Suprapubic skin (tissue), 4 donors: Measurements from ENCODE around the gene SRP14. TPM values are rescaled to one million over a fixed set of nuclear protein-coding genes. Genes with fewer than 3 reads are reported as not detected.

ENCODE experiments used
- DNase-seq, 2 donors: peaks; one replicate each; pipeline ENCODE4 v3.0.0-alpha.2; 2019; ENCODE audit warnings: low spot score in 2 of 2
- H3K27ac ChIP-seq: fragments of 200-600 bp; sonication (generic); one replicate; pipeline ENCODE4 v1.5.1; 2019
- H3K27me3 ChIP-seq: fragments of 200-600 bp; sonication (generic); one replicate; pipeline ENCODE4 v1.5.1; 2019
- H3K36me3 ChIP-seq: fragments of 200-600 bp; sonication (generic); one replicate; pipeline ENCODE4 v1.5.1; 2019
- H3K4me1 ChIP-seq: fragments of 200-600 bp; sonication (generic); one replicate; pipeline ENCODE4 v1.5.1; 2019
- H3K4me3 ChIP-seq: fragments of 200-600 bp; sonication (generic); one replicate; pipeline ENCODE4 v1.5.1; 2019; ENCODE audit warnings: mild to moderate bottlenecking
- H3K9me3 ChIP-seq: fragments of 200-600 bp; sonication (generic); one replicate; pipeline ENCODE4 v1.5.1; 2019
- EP300 ChIP-seq: sonication (generic); formaldehyde crosslinking; IDR thresholded peaks from one replicate; pipeline ENCODE4 v1.6.1; 2017; ENCODE audit warnings: antibody characterized with exemption
- POLR2A ChIP-seq, 2 donors: fragments of 450-650 bp; IDR thresholded peaks; one replicate each; pipeline ENCODE4 v1.6.1; 2017; ENCODE audit warnings: antibody characterized with exemption in 2 of 2, mild to moderate bottlenecking in 2 of 2, moderate library complexity in 2 of 2
- POLR2AphosphoS5 ChIP-seq, 3 donors: sonication (generic); formaldehyde crosslinking; IDR thresholded peaks; one replicate each; pipeline ENCODE4 v1.6.1; 2017; ENCODE audit warnings: antibody characterized with exemption in 3 of 3
- WGBS: methylation state at CpG from one replicate; pipeline ENCODE4 v1.1.5; 2018; 5-methylcytosine and 5-hydroxymethylcytosine counted together
- total RNA-seq, 4 donors: library from RNA; depleted of rRNA; stranded (reverse); fragments of >200 nt; gene quantifications; one replicate each; pipeline ENCODE4 v1.1.0, GENCODE V29; 2016
- TF ChIP-seq, protein P1 (sequence below), 2 donors: fragments of 200-600 bp in 1 of 2; fragments of 450-650 bp in 1 of 2; sonication (generic) in 1 of 2; IDR thresholded peaks; one replicate each; pipeline ENCODE4 v1.5.1; 2016 to 2019; ENCODE audit warnings: antibody characterized with exemption in 2 of 2, mild to moderate bottlenecking in 1 of 2, moderate library complexity in 1 of 2

The SRP14 gene
- total RNA-seq, 4 donors from 2014 or later = 161 to 218 (median 170) TPM

DNA sequence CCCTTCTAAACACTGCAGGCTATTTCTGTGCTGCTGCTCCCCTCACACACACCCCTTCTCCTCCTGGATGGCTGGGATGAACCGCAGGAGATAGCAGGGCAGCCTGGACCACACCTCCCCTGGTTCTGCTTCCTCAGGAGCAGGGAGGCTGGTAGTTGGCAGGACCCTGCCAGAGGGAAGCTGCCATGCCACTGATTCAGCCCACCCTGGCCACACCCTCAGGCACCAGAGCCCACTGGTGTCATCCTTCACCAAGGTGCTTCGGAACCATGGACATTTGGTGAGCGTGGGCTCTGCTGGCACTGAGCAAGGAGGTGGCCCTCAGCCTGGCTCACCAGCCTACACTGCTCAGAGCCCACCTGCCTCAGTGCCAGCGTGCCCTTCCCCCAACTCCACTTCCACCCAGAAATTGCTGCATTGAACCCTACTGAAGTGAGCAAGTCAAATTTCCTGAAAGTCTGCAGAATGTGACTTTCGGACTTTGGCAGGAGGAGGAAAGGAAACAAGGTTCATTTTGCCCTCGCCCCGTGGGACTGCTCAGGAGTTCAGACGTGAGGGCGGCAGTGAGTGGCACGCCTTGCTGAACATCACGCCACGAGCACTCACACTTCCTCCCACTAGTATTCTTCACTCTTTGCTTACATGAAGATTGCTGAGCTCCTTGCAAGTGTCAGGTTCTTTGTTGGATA lies 43.4 kb upstream of the SRP14 start:
- H3K4me1 ChIP-seq = peaks cover 31% of the 10 kb centered on the region
- H3K27ac ChIP-seq = peak overlapping the region; percentile 73
- no peak for DNase-seq
- 57% methylated on average over 9 of the region's 12 CpGs for WGBS
- no peaks in the 10 kb centered on the region for H3K27me3 ChIP-seq
- no peaks in the 10 kb centered on the region for H3K36me3 ChIP-seq
- H3K9me3 ChIP-seq = no peaks in the 10 kb centered on the region
- no peak for TF ChIP-seq POLR2AphosphoS5 (IDR thresholded peaks at IDR 0.05)
- TF ChIP-seq POLR2A (IDR thresholded peaks at IDR 0.05) = no peak
- TF ChIP-seq, protein P1, sequence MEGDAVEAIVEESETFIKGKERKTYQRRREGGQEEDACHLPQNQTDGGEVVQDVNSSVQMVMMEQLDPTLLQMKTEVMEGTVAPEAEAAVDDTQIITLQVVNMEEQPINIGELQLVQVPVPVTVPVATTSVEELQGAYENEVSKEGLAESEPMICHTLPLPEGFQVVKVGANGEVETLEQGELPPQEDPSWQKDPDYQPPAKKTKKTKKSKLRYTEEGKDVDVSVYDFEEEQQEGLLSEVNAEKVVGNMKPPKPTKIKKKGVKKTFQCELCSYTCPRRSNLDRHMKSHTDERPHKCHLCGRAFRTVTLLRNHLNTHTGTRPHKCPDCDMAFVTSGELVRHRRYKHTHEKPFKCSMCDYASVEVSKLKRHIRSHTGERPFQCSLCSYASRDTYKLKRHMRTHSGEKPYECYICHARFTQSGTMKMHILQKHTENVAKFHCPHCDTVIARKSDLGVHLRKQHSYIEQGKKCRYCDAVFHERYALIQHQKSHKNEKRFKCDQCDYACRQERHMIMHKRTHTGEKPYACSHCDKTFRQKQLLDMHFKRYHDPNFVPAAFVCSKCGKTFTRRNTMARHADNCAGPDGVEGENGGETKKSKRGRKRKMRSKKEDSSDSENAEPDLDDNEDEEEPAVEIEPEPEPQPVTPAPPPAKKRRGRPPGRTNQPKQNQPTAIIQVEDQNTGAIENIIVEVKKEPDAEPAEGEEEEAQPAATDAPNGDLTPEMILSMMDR (IDR thresholded peaks at IDR 0.05) = no peak
- no peak for TF ChIP-seq EP300
- H3K4me3 ChIP-seq = peak overlapping the region; percentile 28

DNA sequence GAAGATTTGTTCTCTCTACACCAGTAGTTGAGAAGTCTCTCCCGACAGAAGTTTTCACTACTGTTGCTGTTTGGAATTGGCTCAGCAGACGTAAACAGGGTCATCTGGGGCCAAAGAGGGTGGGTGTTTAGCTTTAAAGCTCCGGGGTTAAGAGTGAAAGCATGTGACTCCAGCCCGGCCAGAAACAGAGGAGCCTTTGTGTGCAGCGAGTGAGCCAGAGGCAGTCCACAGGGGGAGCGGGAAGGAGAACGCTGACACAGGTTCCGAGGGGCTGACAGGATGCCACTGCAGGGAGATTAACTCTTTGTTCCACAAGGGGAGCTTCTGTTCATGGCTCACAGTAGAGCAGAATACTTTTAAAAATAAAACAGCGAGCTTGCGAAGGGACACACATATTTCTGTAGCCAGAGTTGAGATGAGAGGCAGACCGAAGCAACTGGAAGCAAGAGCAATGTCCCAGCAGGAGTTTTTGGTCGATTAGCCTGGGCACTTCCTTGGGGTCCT lies 42.8 kb upstream of the SRP14 start:
- Histone ChIP-seq H3K36me3 (no peaks in the 10 kb centered on the region), H3K4me3 (peak overlapping the region; percentile 28), H3K9me3 (no peaks in the 10 kb centered on the region), H3K27ac (peak overlapping the region; percentile 73), H3K27me3 (no peaks in the 10 kb centered on the region), H3K4me1 (peaks cover 31% of the 10 kb centered on the region)
- TF ChIP-seq POLR2A (IDR thresholded peaks at IDR 0.05) = no peak
- TF ChIP-seq POLR2AphosphoS5 (IDR thresholded peaks at IDR 0.05) = no peak
- no peak for TF ChIP-seq EP300
- TF ChIP-seq, protein P1 (IDR thresholded peaks at IDR 0.05) = no peak
- peak; percentile 76 to 89 for DNase-seq
- 15% methylated on average over 12 of the region's 12 CpGs for WGBS

DNA sequence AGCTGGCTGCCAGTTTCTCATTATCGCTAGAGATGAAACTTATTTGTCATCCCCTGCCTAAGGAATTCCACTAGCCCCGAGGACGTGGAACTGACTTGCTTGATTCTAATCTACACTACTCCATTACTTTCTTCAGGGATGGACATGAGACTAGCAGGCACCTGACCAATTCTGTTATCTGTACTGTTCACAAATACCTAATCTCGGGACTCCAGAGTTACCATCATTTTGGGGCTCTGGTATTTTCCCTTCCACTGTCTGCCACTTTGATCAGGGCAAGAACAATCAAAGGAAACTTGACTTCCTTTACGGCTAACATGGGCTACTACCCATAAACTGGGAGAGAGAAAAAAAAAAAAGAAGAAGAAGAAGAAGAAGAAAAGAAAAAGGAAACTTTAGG lies 41.9 kb upstream of the SRP14 start:
- Histone ChIP-seq H3K27me3 (no peaks in the 10 kb centered on the region), H3K4me3 (peak overlapping the region; percentile 28), H3K4me1 (peaks cover 31% of the 10 kb centered on the region), H3K36me3 (no peaks in the 10 kb centered on the region), H3K27ac (peak overlapping the region; percentile 73), H3K9me3 (no peaks in the 10 kb centered on the region)
- DNase-seq = no peak
- 30% methylated on average over 5 of the region's 5 CpGs for WGBS
- TF ChIP-seq POLR2AphosphoS5 (IDR thresholded peaks at IDR 0.05) = no peak
- TF ChIP-seq EP300 = no peak
- TF ChIP-seq, protein P1 (IDR thresholded peaks at IDR 0.05) = no peak
- TF ChIP-seq POLR2A (IDR thresholded peaks at IDR 0.05) = no peak

DNA sequence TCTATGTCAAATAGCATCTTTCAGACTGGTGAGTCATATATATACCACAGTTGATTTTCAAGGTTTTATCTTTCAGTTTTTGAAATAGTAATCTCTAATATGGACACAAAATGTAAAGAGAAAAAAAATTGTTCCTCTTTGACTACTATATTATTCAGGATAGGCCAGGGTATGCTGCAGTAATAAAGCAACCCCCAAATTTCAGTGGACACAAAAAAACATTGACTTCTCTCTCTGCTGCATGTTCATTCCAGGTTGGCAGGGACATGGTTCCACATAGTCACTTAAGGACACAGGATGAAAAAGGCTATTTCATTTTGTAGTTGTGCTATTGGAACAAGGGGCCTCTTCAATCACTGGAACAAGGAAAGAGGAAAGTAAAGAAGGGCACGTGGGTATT lies 41.1 kb upstream of the SRP14 start:
- WGBS = 57% methylated on average over 1 of the region's 1 CpG
- DNase-seq = no peak
- TF ChIP-seq EP300 (no peak), POLR2A (IDR thresholded peaks at IDR 0.05) (no peak), POLR2AphosphoS5 (IDR thresholded peaks at IDR 0.05) (no peak)
- TF ChIP-seq, protein P1 (IDR thresholded peaks at IDR 0.05) = no peak
- Histone ChIP-seq H3K27ac (no peak overlapping the region), H3K9me3 (no peaks in the 10 kb centered on the region), H3K27me3 (no peaks in the 10 kb centered on the region), H3K4me3 (no peak overlapping the region), H3K4me1 (peaks cover 24% of the 10 kb centered on the region), H3K36me3 (no peaks in the 10 kb centered on the region)

DNA sequence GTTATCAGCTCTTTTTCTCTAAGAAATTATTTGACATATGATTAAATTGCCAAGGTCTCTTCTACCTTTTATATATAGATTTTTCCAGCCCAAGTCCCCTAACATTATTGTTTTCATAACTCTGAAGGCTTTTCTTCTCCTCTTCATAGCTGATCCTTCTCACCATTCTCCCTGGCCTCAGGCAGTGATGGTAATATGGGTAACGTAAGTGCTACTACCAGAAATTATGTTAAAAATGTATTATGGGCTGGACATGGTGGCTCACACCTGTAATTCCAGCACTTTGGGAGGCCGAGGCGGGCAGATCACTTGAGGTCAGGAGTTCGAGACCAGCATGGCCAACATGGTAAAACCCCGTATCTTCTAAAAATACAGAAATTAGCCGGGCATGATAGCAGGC lies 40.5 kb upstream of the SRP14 start:
- no peaks in the 10 kb centered on the region for H3K27me3 ChIP-seq
- no peaks in the 10 kb centered on the region for H3K36me3 ChIP-seq
- no peak for DNase-seq
- TF ChIP-seq POLR2A (IDR thresholded peaks at IDR 0.05) = no peak
- TF ChIP-seq EP300 = no peak
- TF ChIP-seq, protein P1 (IDR thresholded peaks at IDR 0.05) = no peak
- TF ChIP-seq POLR2AphosphoS5 (IDR thresholded peaks at IDR 0.05) = no peak
- H3K4me1 ChIP-seq = peaks cover 19% of the 10 kb centered on the region
- 94% methylated on average over 6 of the region's 6 CpGs for WGBS
- no peaks in the 10 kb centered on the region for H3K9me3 ChIP-seq
- no peak overlapping the region for H3K27ac ChIP-seq
- no peak overlapping the region for H3K4me3 ChIP-seq
